Mammary epithelial cell (primary cell): ENCODE results near the gene LPCAT3.

Source experiments
- CTCF ChIP-seq, 2 donors: IDR thresholded peaks in 1 of 2; conservative IDR thresholded peaks in 1 of 2; 2 replicates each; pipeline ENCODE4 v1.5.1; 2011 to 2012; ENCODE audit warnings: inconsistent platforms in 2 of 2, low read length in 2 of 2, mild to moderate bottlenecking in 2 of 2, control low read depth in 1 of 2, low read depth in 1 of 2; ENCODE audit not compliant: insufficient read depth in 1 of 2; ENCODE audit errors: extremely low read depth in 1 of 2
- EZH2 ChIP-seq: IDR thresholded peaks from 2 replicates; pipeline ENCODE4 v1.6.1; 2012; ENCODE audit warnings: low read length, inconsistent platforms, borderline replicate concordance

- no peak for TF ChIP-seq CTCF (conservative IDR thresholded peaks at IDR 0.05 in 1 of 2, IDR thresholded peaks at IDR 0.05 in 1 of 2; ENCODE audit: extremely low read depth in 1 of 2, insufficient read depth in 1 of 2, low read depth in 1 of 2, low read length in 2 of 2)
- no peak for TF ChIP-seq EZH2
These were observed 67.3 kb downstream of the LPCAT3 start, which contains the start of gene PTPN6 for GRCh38 chr12:6950811-6951540.
